Stimulated activated CD8-positive, alpha-beta memory T cell treated with anti-CD3 and anti-CD28 coated beads, Interleukin-7, amount 100 ng/mL, for 48 hours (primary cell): ENCODE measurements around the gene DCLRE1A.
A peak's percentile ranks its signal among the peaks of the same experiment; 100 is the strongest.
"Not testable (repeated sequence)": the region's sequence is repeated elsewhere in the genome, so short reads cannot be mapped to it uniquely, and the experiment has no call there.

Experiments
- DNase-seq, 2 donors: peaks; one replicate each; pipeline ENCODE4 v3.0.0-alpha.2; 2020; ENCODE audit warnings: low read depth in 1 of 2; ENCODE audit errors: extremely low read depth in 1 of 2

Gene DCLRE1A

GRCh38 chr10:113859261-113859660 lies 5.4 kb upstream of the DCLRE1A start:
- no peak for DNase-seq

DNA sequence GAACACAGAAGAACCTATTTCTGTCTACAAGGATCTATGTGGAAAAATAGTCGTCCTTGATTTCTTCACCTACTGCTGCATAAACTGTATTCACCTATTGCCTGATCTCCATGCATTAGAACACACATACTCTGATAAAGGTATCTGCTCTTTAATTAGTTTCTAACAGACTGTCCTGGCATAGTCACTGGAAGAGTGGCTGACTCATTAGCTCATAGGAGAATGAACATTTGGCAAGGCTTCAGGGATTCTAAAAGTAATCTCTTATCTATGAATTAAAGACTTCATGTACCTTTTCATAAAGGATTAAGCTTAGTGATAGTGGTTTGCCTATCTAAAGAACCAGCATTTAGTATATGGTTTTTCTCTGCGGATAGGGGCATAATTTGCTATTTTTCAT lies 4.7 kb upstream of the DCLRE1A start:
- DNase-seq = no peak

- no peak for DNase-seq
Observed at GRCh38 chr10:113857210-113857609, 3.3 kb upstream of the DCLRE1A start.

GRCh38 chr10:113856563-113856962 lies 2.7 kb upstream of the DCLRE1A start:
- no peak for DNase-seq

GRCh38 chr10:113854761-113855588 lies 1.1 kb upstream of the DCLRE1A start:
- peak; percentile 18 to 25 for DNase-seq

- no peak for DNase-seq
Observed at GRCh38 chr10:113853578-113854012, 287 bp downstream of the DCLRE1A start.

DNA sequence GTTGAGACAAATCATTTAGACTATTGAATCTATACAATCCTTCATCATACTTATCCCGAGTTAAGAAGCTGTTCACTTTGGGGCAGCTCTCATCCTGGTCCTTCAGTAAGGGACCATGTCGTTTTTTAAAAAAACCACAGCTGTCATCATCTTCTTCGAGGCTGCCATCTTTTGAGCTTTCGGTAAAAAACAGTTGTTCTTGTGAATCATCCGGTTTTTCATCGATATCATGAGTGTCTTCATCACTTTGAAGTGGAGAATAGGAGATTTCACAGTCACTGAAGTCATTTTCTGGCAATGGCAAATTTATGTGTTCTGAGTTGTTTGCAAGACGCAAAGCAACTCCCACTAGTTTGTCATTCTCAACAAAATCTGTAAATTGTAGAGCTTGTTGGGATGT lies 3.9 kb downstream of the DCLRE1A start:
- DNase-seq = no peak

DNA sequence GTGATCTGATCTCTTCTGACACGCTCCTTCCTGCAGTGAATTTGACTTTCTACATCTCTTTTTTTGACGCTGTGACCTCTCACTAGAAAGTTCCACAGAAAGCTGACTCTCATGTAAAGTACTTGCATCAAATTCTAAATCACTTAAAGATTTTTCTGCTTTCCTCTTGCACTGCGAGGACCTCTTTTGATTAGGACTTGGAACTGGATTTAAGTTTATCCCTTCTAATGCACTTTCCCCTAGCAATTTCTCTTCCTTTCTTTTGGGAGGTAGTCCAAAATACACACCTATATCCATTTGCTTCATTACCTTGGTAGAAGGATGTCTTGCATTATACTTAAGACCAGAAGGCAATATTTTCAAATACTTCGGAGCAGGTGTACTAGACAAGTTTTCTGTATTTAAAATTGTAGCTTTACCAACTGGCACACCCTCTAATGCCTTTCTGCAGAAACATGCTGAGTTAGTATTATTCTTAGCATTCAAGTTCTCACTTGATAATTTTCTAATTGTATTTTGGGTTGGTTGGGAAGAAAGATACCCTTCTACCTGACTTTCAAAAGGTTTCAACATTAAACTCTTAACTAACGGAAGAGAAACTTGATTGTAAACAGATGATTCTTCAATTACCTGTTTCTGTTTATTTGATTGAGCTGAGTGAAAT lies 4.6 kb downstream of the DCLRE1A start:
- no peak for DNase-seq

DNA sequence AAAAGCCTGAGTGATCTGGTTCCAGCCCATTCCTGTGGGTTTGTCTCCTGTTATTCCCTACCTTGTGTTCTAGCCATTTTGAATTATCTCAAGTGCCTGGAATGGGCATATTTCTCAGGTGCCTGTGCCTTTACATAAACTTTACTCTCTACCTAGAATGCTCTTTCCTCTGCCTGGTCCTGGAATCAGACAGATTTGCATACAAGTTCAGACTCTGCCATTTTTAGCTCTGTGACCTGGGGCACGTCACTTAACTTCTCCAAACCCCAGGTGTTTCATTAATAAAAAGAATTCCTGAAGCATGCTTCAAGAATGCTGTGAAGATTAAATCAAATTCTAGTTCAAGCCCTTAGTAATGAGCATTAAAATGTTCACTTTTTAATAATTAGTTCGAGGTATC lies 7.8 kb downstream of the DCLRE1A start:
- no peak for DNase-seq

DNA sequence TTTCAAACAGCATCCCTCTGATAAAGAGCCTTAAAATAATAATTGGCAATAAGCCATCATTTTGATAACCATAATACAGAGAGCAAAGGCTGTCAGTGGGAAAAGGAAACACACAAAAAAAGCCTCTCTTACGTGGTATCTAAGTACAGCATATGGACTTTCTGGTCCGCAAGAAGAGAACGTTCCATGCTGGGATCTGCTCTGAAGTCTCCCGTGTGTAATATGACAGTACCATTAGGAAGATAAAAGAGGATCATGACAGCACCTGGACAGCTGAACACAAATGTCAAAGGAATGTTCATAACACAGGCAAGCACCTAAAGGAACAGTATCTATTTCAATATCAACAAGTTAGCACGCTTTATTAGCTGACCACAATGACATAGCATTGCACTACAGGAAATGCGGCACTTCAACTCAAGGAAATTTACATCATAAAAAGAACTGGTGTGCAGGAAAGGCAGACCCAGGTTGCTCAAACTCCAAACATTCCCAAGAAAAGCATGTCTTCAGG lies 9.9 kb downstream of the DCLRE1A start:
- DNase-seq = no peak

- no peak for DNase-seq
Observed at GRCh38 chr10:113842171-113842570, 11.7 kb downstream of the DCLRE1A start.

- DNase-seq = not testable (repeated sequence)
Observed at GRCh38 chr10:113828567-113828966, 25.3 kb downstream of the DCLRE1A start.

- no peak for DNase-seq
Observed at GRCh38 chr10:113825791-113826190, 28.1 kb downstream of the DCLRE1A start.

DNA sequence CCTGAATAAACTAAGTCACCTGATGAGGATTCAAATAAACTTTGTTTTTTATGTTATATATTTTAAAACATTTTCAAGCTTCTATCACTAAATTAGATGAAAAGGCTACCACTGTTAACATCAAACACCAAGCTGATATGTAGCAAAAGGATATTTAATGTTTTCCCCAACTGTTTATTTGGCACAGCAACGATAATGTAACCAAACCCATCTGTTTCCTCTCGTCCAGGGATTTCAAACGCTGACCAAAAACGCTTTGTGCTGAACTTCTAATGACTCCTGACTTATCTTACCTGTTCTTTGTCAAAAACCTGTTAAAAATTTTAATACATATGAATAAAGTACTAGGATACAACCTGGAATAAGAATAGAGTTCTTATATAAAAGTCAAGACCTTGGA lies 30.5 kb downstream of the DCLRE1A start:
- no peak for DNase-seq

DNA sequence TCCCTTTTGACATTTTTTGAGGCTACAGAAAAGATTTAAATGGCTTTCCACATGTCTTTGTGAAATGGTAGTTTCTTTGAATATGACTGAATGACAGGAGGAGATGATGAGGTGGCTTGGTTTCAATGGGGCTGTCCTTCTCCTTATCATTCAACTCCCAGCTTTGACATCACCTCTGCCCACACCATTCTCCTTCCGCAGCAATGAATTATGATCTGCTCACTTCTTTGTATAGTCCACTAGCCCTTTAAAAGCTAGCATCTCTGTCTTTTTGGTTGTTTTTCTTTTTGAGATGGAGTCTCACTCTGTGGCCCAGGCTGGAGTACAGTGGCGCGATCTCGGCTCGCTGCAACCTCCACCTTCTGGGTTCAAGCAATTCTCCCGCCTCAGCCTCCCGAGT lies 31.7 kb downstream of the DCLRE1A start:
- no peak for DNase-seq

- not testable (repeated sequence) for DNase-seq
Observed at GRCh38 chr10:113821306-113821705, 32.6 kb downstream of the DCLRE1A start.

DNA sequence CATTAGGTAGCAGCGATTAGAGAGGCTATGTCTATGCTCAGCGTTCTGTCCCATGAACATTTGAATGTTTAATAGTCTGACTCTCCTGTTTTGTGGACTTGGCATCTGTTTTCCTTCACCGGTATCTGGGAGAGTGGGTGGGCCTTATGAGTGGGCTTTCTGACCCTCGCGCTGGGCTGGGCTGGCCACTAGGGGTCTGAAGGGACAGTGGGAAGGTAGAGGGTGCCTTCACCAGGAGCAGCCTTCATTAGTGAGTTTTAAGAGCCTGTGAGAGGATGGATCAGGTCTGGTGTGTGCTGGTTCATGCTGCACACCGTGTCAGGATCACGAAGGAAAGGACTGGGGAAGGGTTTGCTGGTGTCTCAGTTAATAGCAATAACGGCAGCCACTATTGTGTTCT lies 33.4 kb downstream of the DCLRE1A start:
- DNase-seq = no peak

DNA sequence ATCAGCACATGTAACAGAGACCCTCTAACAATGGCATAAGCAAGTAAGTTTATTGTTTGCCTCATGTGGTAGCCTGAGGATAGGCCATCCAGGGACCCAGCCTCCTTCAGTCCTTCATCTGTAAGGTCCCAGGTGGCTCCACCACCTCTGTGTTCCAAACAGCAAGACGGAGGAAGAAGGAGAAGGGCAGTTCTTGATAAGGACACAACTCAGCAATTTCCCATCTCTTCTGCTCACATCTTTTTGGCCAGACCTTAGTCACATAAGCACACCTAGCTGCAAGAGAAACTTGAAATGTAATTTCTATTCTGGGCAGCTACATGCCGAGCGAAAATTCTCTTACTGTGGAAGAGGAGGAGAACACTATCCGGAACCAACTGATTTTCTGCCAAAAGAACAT lies 33.9 kb downstream of the DCLRE1A start:
- DNase-seq = no peak

GRCh38 chr10:113814700-113815099 lies 39.2 kb downstream of the DCLRE1A start:
- DNase-seq = not testable (repeated sequence)

- no peak for DNase-seq
Observed at GRCh38 chr10:113808168-113808567, 45.7 kb downstream of the DCLRE1A start.

DNA sequence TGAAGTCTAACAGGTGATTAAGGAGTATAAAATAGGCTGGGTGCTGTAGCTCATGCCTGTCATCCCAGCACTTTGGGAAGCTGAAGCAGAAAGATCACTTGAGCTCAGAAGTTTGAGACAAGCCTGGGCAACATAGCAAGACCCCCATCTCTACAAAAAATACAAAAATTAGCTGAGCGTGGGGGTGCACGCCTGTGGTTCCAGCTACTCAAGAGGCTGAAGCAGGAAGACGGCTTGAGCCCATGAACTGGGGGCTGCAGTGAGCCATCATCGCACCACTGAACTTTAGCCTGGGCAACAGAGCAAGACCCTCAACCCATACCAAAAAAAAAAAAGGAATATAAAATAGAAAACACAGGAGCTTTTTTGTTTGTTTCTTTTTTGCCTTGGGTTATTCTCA lies 47.4 kb downstream of the DCLRE1A start:
- no peak for DNase-seq

DNA sequence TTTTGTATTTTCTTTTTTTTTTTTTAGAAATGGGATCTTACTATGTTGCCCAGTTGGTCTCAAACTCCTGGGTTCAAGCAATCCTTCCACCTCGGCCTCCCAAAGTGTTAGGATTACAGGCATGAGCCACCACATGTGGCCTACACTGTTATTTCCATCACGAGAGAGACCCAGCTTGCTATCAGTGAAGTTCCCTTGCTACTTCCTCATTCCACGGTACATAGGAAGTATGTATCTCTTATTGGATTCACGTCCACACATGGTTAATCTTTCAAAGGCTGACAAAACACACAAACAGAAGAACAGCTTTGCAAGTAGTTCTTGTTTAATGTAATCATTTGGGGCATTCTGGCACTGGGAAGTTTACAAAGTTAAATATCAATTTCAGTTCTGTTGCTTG lies 50.9 kb downstream of the DCLRE1A start:
- no peak for DNase-seq
